MCF 10A (cell line): ENCODE measurements around the gene FOXP3. TPM values are rescaled to one million over a fixed set of nuclear protein-coding genes. Genes with fewer than 3 reads are reported as not detected.
A peak's percentile ranks its signal among the peaks of the same experiment; 100 is the strongest.

ENCODE experiments used
- Bru-seq: library from RNA; stranded (reverse); fragments of 400-500 nt; gene quantifications from one replicate; lab custom pipeline; 2021; lab: Mats Ljungman, UMichigan
- BruChase-seq, 2 experiments: library from RNA; stranded (reverse); fragments of 400-500 nt; gene quantifications; one replicate each; lab custom pipeline; 2021; lab: Mats Ljungman, UMichigan
- BruUV-seq: library from RNA; stranded (reverse); fragments of 400-500 nt; replicated peaks from 2 replicates; lab custom pipeline; 2021; lab: Mats Ljungman, UMichigan
- CTCF ChIA-PET: fragments of 300-600 bp; sonication (Branson Sonifier 250); formaldehyde crosslinking; extraction: SDS; loops from one replicate; lab custom pipeline; 2021; ENCODE audit warnings: antibody characterized with exemption, inconsistent platforms; lab: Yijun Ruan, JAX
- POLR2A ChIA-PET: fragments of 300-600, 350-650 bp; sonication (Branson Sonifier 250); formaldehyde crosslinking; extraction: SDS; loops from one replicate; lab custom pipeline; 2020; ENCODE audit warnings: antibody characterized with exemption, inconsistent platforms; lab: Yijun Ruan, JAX
- DNase-seq: peaks from one replicate; pipeline ENCODE4 v3.0.0-alpha.2; 2018; ENCODE audit not compliant: unreplicated experiment
- H3K27ac Mint-ChIP-seq: one replicate; pipeline ENCODE4 v1.8.0; 2022; ENCODE audit warnings: mild to moderate bottlenecking, low read depth, mixed read lengths; ENCODE audit not compliant: unreplicated experiment
- H3K27me3 Mint-ChIP-seq: one replicate; pipeline ENCODE4 v1.8.0; 2022; ENCODE audit warnings: mixed read lengths; ENCODE audit not compliant: insufficient read depth, unreplicated experiment
- H3K36me3 Mint-ChIP-seq: one replicate; pipeline ENCODE4 v1.8.0; 2022; ENCODE audit warnings: mild to moderate bottlenecking, moderate library complexity, mixed read lengths; ENCODE audit not compliant: insufficient read depth, unreplicated experiment
- H3K4me1 Mint-ChIP-seq: one replicate; pipeline ENCODE4 v1.8.0; 2022; ENCODE audit warnings: mixed read lengths; ENCODE audit not compliant: insufficient read depth, unreplicated experiment
- H3K4me3 Mint-ChIP-seq: one replicate; pipeline ENCODE4 v1.8.0; 2022; ENCODE audit warnings: mild to moderate bottlenecking, moderate library complexity, mixed read lengths; ENCODE audit not compliant: unreplicated experiment
- H3K9me3 Mint-ChIP-seq: one replicate; pipeline ENCODE4 v1.8.0; 2022; ENCODE audit warnings: mixed read lengths; ENCODE audit not compliant: unreplicated experiment
- CTCF ChIP-seq: fragments of 200-600 bp; IDR thresholded peaks from one replicate; pipeline ENCODE4 v1.8.0; 2022; ENCODE audit warnings: antibody characterized with exemption, mild to moderate bottlenecking; ENCODE audit not compliant: unreplicated experiment
- intact Hi-C: fragments of 100-400 bp; cut with micrococcal nuclease; formaldehyde crosslinking; loops from 2 replicates; pipeline ENCODE4 v1.14.1; 2022
- long read RNA-seq: library from polyadenylated mRNA; stranded (forward); transcript quantifications from one replicate; pipeline ENCODE4 v2.0.0, GENCODE V29; 2022
- total RNA-seq: library from RNA; stranded (reverse); gene quantifications from 2 replicates; pipeline ENCODE4 v1.2.3, GENCODE V29; 2022

Gene FOXP3, protein sequence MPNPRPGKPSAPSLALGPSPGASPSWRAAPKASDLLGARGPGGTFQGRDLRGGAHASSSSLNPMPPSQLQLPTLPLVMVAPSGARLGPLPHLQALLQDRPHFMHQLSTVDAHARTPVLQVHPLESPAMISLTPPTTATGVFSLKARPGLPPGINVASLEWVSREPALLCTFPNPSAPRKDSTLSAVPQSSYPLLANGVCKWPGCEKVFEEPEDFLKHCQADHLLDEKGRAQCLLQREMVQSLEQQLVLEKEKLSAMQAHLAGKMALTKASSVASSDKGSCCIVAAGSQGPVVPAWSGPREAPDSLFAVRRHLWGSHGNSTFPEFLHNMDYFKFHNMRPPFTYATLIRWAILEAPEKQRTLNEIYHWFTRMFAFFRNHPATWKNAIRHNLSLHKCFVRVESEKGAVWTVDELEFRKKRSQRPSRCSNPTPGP
- total RNA-seq (0.26 and 0.32 TPM in 2 replicates), Bru-seq, nascent RNA (percentile 22 among the genes with signal in this experiment), BruChase-seq, experiment 1, labeled RNA remaining after a 6-hour chase (percentile 13 among the genes with signal in this experiment), BruChase-seq, experiment 2, labeled RNA remaining after a 2-hour chase (percentile 26 among the genes with signal in this experiment)
- long read RNA-seq = 0 reads

DNA sequence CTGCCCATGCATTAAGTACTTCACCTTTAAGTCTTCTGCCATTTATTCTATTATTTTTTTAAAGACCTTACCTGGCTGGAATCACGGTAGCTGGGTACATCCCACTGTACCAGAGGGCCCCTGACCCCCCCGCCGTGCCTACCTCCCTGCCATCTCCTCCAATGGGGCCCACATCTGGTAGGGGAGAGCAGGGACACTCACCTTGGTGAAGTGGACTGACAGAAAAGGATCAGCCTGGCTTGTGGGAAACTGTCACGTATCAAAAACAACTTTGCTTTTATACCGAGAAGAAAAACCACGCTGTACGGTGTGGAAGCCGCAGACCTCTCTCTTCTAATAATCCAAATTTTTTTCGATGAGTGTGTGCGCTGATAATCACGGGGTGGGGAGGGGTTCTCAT is at the start of gene FOXP3:
Gene FOXP3 (minus strand): TSS at position 251 of the 400 bp plus-strand sequence. CDS start 6,205 bp downstream, outside the sequence.
- no peak for DNase-seq
- intact Hi-C loops = no loop called here
- Mint-ChIP-seq H3K4me3 (no peak within 1 kb of the TSS), H3K36me3 (no peaks in the 10 kb centered on the region), H3K9me3 (peaks cover 26% of the 10 kb centered on the region), H3K27ac (no peak within 1 kb of the TSS), H3K27me3 (no peaks in the 10 kb centered on the region), H3K4me1 (peaks cover 4% of the 10 kb centered on the region)
- TF ChIP-seq CTCF = no peak
- CTCF ChIA-PET = no interaction called here
- BruUV-seq = no TSS peak
- POLR2A ChIA-PET = no interaction called here

GRCh38 chrX:49312176-49312575 is 47.7 kb upstream of the FOXP3 start:
- no peak for DNase-seq
- H3K4me3 Mint-ChIP-seq = no peak overlapping the region
- ChIA-PET POLR2A (no interaction called here), CTCF (no interaction called here)
- H3K4me1 Mint-ChIP-seq = peaks cover 15% of the 10 kb centered on the region
- H3K27ac Mint-ChIP-seq = no peak overlapping the region
- no peaks in the 10 kb centered on the region for H3K36me3 Mint-ChIP-seq
- peaks cover 27% of the 10 kb centered on the region for H3K27me3 Mint-ChIP-seq
- no TSS peak for BruUV-seq
- intact Hi-C loops = no loop called here
- TF ChIP-seq CTCF = no peak
- no peaks in the 10 kb centered on the region for H3K9me3 Mint-ChIP-seq

DNA sequence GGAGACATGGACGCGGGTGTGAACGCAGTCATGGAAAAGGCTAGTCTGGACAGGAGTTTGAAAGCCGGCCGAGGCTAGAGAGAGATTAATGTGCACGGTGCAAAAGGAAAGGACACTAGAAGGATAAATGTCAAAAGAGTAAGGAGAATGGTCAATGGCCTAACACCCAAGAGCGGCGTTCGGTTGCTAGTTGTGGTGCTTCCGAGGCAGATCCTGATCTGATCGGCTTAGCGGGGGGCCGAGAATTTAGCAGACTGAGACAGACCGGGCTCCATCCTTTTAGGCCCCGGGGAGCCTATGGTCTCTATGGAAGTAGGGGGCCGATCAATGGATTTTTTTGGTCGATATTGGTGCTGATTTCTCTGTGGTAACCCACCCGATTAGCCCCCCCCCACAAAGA is 45.9 kb upstream of the FOXP3 start:
- no peak overlapping the region for H3K27ac Mint-ChIP-seq

More for the DNA sequence above, 45.9 kb upstream of the FOXP3 start:
- POLR2A ChIA-PET = no interaction called here
- H3K27me3 Mint-ChIP-seq = peaks cover 14% of the 10 kb centered on the region
- H3K4me1 Mint-ChIP-seq = peaks cover 15% of the 10 kb centered on the region
- no TSS peak for BruUV-seq
- no peak for DNase-seq
- no peak overlapping the region for H3K4me3 Mint-ChIP-seq
- H3K9me3 Mint-ChIP-seq = no peaks in the 10 kb centered on the region
- intact Hi-C loops = no loop called here
- H3K36me3 Mint-ChIP-seq = no peaks in the 10 kb centered on the region
- no peak for TF ChIP-seq CTCF
- CTCF ChIA-PET = no interaction called here
